PC-9 (cell line): ENCODE measurements around the gene ITSN2.

Source experiments
- EZH2 ChIP-seq: fragments of 200-600 bp; sonication (generic); IDR thresholded peaks from 2 replicates; pipeline ENCODE4 v1.8.0; 2017; ENCODE audit warnings: antibody characterized with exemption, low read depth
- TF ChIP-seq, protein P1 (sequence below): fragments of 200-600 bp; sonication (generic); conservative IDR thresholded peaks from 2 replicates; pipeline ENCODE4 v1.6.1; 2017; ENCODE audit warnings: mixed run types, antibody characterized with exemption, mild to moderate bottlenecking, moderate library complexity

GRCh38 chr2:24399434-24400206 is 39.3 kb upstream of the ITSN2 start:
- TF ChIP-seq, protein P1, sequence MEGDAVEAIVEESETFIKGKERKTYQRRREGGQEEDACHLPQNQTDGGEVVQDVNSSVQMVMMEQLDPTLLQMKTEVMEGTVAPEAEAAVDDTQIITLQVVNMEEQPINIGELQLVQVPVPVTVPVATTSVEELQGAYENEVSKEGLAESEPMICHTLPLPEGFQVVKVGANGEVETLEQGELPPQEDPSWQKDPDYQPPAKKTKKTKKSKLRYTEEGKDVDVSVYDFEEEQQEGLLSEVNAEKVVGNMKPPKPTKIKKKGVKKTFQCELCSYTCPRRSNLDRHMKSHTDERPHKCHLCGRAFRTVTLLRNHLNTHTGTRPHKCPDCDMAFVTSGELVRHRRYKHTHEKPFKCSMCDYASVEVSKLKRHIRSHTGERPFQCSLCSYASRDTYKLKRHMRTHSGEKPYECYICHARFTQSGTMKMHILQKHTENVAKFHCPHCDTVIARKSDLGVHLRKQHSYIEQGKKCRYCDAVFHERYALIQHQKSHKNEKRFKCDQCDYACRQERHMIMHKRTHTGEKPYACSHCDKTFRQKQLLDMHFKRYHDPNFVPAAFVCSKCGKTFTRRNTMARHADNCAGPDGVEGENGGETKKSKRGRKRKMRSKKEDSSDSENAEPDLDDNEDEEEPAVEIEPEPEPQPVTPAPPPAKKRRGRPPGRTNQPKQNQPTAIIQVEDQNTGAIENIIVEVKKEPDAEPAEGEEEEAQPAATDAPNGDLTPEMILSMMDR = no peak
- no peak for TF ChIP-seq EZH2
